SK-N-SH treated with all-trans-retinoic acid at 6 μM for 48 hours (cell line): ENCODE results near the gene BICC1.

Experiments used
- BACH2 ChIP-seq: fragments of 250-450 bp; sonication (Bioruptor Pico); IDR thresholded peaks from 2 replicates; pipeline ENCODE4 v1.9.0; 2021; ENCODE audit warnings: mild to moderate bottlenecking, borderline replicate concordance
- CREB5 ChIP-seq: fragments of 250-450 bp; sonication (Bioruptor Pico); IDR thresholded peaks from 2 replicates; pipeline ENCODE4 v1.5.1; 2020; ENCODE audit warnings: low read depth, mild to moderate bottlenecking, moderate library complexity
- CSDC2 ChIP-seq: fragments of 250-450 bp; sonication (Bioruptor Pico); IDR thresholded peaks from 2 replicates; pipeline ENCODE4 v1.5.0; 2020; ENCODE audit warnings: mild to moderate bottlenecking, moderate library complexity
- RARB ChIP-seq: fragments of 250-450 bp; sonication (Bioruptor Pico); IDR thresholded peaks from 2 replicates; pipeline ENCODE4 v1.8.0; 2021; ENCODE audit warnings: mild to moderate bottlenecking, moderate library complexity
- ZNF565 ChIP-seq: fragments of 450-650 bp; formaldehyde crosslinking; conservative IDR thresholded peaks from 2 replicates; pipeline ENCODE4 v1.5.0; 2020; ENCODE audit warnings: low read depth, mild to moderate bottlenecking, moderate library complexity
- ZNF70 ChIP-seq: fragments of 450-650 bp; formaldehyde crosslinking; IDR thresholded peaks from 2 replicates; pipeline ENCODE4 v1.5.0; 2020; ENCODE audit warnings: mild to moderate bottlenecking, moderate library complexity
- ZNF8 ChIP-seq: fragments of 450-650 bp; formaldehyde crosslinking; IDR thresholded peaks from 2 replicates; pipeline ENCODE4 v1.5.0; 2020; ENCODE audit warnings: mild to moderate bottlenecking, moderate library complexity

- TF ChIP-seq BACH2 (no peak), ZNF8 (CRISPR knock-in tag) (no peak), CREB5 (no peak), ZNF565 (no peak), ZNF70 (CRISPR knock-in tag) (no peak), RARB (CRISPR knock-in tag) (no peak), CSDC2 (no peak)
These were observed 308.4 kb downstream of the BICC1 start for GRCh38 chr10:58820861-58821751.
